Keratinocyte (primary cell): ENCODE results near the gene XPC. TPM values are rescaled to one million over a fixed set of nuclear protein-coding genes. Genes with fewer than 3 reads are reported as not detected.

Experiments used
- DNase-seq: peaks from one replicate; pipeline ENCODE4 v3.0.0-alpha.2; 2011; ENCODE audit warnings: low read depth, missing footprints, low spot score
- FAIRE-seq: peaks from 2 replicates; lab custom pipeline; 2011; peaks lifted over from hg19 to GRCh38; lab: Jason Lieb, UNC
- H2AFZ ChIP-seq: 2 replicates; pipeline ENCODE4 v1.6.0; 2012; ENCODE audit warnings: low read length, control low read depth, inconsistent platforms; ENCODE audit not compliant: control insufficient read depth
- H3K27ac ChIP-seq: 2 replicates; pipeline ENCODE4 v1.5.1; 2011; ENCODE audit warnings: low read length; ENCODE audit not compliant: control insufficient read depth, insufficient read depth
- H3K27me3 ChIP-seq: 3 replicates; pipeline ENCODE4 v1.6.0; 2011; ENCODE audit warnings: low read length; ENCODE audit not compliant: control insufficient read depth, insufficient read depth; ENCODE audit errors: extremely low read depth
- H3K36me3 ChIP-seq, 2 experiments: 2 replicates in 1 of 2; 3 replicates in 1 of 2; pipeline ENCODE4 v1.5.1; 2011; ENCODE audit warnings: low read length in 2 of 2, mild to moderate bottlenecking in 1 of 2; ENCODE audit not compliant: control insufficient read depth in 2 of 2, insufficient read depth in 2 of 2; ENCODE audit errors: extremely low read depth in 1 of 2
- H3K4me1 ChIP-seq: 3 replicates; pipeline ENCODE4 v1.5.1; 2011; ENCODE audit warnings: low read length; ENCODE audit not compliant: control insufficient read depth, insufficient read depth; ENCODE audit errors: extremely low read depth
- H3K4me2 ChIP-seq: 3 replicates; pipeline ENCODE4 v1.6.0; 2011; ENCODE audit warnings: low read depth, low read length; ENCODE audit not compliant: control insufficient read depth, insufficient read depth; ENCODE audit errors: extremely low read depth
- H3K4me3 ChIP-seq, 3 experiments: fragments of 200-600 bp in 1 of 3; sonication (generic) in 1 of 3; 2 replicates in 2 of 3; 3 replicates in 1 of 3; pipeline ENCODE4 v1.5.1; 2011 to 2016; ENCODE audit warnings: low read length in 3 of 3, mild to moderate bottlenecking in 3 of 3, control low read depth in 2 of 3, inconsistent platforms in 1 of 3, low read depth in 1 of 3, mixed read lengths in 1 of 3, mixed run types in 1 of 3, moderate library complexity in 1 of 3; ENCODE audit not compliant: control insufficient read depth in 2 of 3, insufficient read depth in 2 of 3; ENCODE audit errors: extremely low read depth in 1 of 3
- H3K79me2 ChIP-seq: 2 replicates; pipeline ENCODE4 v1.6.0; 2012; ENCODE audit warnings: low read length; ENCODE audit not compliant: control insufficient read depth, insufficient read depth
- H3K9ac ChIP-seq: 3 replicates; pipeline ENCODE4 v1.6.0; 2011; ENCODE audit warnings: low read length; ENCODE audit not compliant: control insufficient read depth, insufficient read depth; ENCODE audit errors: extremely low read depth
- H3K9me1 ChIP-seq: 3 replicates; pipeline ENCODE4 v1.6.0; 2011; ENCODE audit warnings: low read length; ENCODE audit not compliant: control insufficient read depth, insufficient read depth; ENCODE audit errors: extremely low read depth
- H3K9me3 ChIP-seq: 2 replicates; pipeline ENCODE4 v1.5.1; 2012; ENCODE audit warnings: low read depth, low read length; ENCODE audit not compliant: control insufficient read depth
- H4K20me1 ChIP-seq: 3 replicates; pipeline ENCODE4 v1.6.0; 2011; ENCODE audit warnings: low read length; ENCODE audit not compliant: control insufficient read depth, insufficient read depth; ENCODE audit errors: extremely low read depth
- EZH2 ChIP-seq: IDR thresholded peaks from one replicate; pipeline ENCODE4 v1.6.1; 2012; ENCODE audit warnings: inconsistent platforms, mild to moderate bottlenecking, low read length, moderate library complexity
- dilution Hi-C: fragments of 300-500 bp; cut with MboI; formaldehyde crosslinking; loops from one replicate; pipeline ENCODE4 v1.7.0; 2020; ENCODE audit warnings: low sequenced_read_pairs; ENCODE audit not compliant: extremely low pct_ligation_motif_present
- polyA plus RNA-seq, 5 experiments: library from polyadenylated mRNA; depleted of rRNA in 3 of 5; stranded (reverse) in 3 of 5; stranded (forward) in 1 of 5; unstranded in 1 of 5; fragments of >200 nt; gene quantifications; 1 replicate in 1 of 5; 2 replicates in 3 of 5; 3 replicates in 1 of 5; pipeline versions ENCODE4 v1.2.1 to v1.2.3, GENCODE V29; 2011 to 2012; ENCODE audit warnings: missing spikeins in 2 of 5, low read depth in 1 of 5, low replicate concordance in 1 of 5
- TF ChIP-seq, protein P1 (sequence below), 3 experiments: IDR thresholded peaks in 1 of 3; conservative IDR thresholded peaks in 1 of 3; optimal IDR thresholded peaks in 1 of 3; 2 replicates in 2 of 3; 3 replicates in 1 of 3; pipeline versions ENCODE3 to v1.5.1; 2011; ENCODE audit warnings: low read length in 3 of 3, mild to moderate bottlenecking in 3 of 3, moderate library complexity in 2 of 3, control low read depth in 1 of 3, inconsistent platforms in 1 of 3; ENCODE audit not compliant: insufficient read depth in 2 of 3; ENCODE audit errors: extremely low read depth in 1 of 3

Gene XPC
- polyA plus RNA-seq, 1 donor (not counting 4 experiments of a cell fraction or from before 2014, with no cell fraction given): 24.9 TPM

DNA sequence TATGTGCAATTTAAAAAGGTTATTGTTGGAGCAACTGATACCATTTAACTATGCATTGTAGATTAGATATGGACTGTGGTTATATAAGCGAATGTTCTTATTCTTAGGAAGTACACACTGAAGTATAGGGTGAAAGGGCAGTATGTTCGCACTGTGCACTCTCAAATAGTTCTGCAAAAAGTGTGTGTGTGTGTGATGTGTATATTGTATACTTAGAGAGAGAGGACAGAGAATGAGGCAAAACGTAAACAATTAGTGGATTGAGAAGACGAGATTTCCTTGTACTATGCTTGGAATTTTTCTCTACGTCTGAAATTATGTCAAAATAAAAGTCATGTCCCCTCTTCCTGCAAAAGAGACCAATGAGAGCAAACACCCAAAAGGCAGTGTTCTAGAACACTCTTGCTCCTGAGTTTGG is 30.6 kb upstream of the XPC start:
- dilution Hi-C loops: no loop called here

DNA sequence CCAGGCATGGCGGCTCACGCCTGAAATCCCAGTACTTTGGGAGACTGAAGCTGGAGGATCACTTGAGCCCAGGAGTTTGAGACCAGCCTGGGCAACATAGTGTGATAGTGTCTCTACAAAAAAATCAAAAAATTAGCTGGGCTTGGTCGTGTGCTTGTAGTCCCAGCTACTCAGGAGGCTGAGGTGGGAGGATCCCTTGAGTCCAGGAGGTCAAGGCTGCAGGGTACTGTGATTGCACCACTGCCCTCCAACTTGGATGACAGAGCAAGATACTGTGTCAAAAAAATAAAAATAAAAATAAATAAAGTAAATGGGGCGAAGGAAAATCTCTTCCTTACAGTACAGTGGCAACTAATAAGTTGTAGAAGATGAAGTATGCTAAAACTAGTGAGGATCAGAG is 29.8 kb upstream of the XPC start:
- TF ChIP-seq EZH2: no peak
- TF ChIP-seq, protein P1, sequence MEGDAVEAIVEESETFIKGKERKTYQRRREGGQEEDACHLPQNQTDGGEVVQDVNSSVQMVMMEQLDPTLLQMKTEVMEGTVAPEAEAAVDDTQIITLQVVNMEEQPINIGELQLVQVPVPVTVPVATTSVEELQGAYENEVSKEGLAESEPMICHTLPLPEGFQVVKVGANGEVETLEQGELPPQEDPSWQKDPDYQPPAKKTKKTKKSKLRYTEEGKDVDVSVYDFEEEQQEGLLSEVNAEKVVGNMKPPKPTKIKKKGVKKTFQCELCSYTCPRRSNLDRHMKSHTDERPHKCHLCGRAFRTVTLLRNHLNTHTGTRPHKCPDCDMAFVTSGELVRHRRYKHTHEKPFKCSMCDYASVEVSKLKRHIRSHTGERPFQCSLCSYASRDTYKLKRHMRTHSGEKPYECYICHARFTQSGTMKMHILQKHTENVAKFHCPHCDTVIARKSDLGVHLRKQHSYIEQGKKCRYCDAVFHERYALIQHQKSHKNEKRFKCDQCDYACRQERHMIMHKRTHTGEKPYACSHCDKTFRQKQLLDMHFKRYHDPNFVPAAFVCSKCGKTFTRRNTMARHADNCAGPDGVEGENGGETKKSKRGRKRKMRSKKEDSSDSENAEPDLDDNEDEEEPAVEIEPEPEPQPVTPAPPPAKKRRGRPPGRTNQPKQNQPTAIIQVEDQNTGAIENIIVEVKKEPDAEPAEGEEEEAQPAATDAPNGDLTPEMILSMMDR (optimal IDR thresholded peaks at IDR 0.05 in 1 of 3, IDR thresholded peaks at IDR 0.05 in 1 of 3, conservative IDR thresholded peaks at IDR 0.05 in 1 of 3; ENCODE audit: extremely low read depth in 1 of 3, insufficient read depth in 2 of 3, low read length in 3 of 3): no peak
- Histone ChIP-seq H3K27me3 (no peaks in the 10 kb centered on the region), H3K4me3 (no peak overlapping the region), H3K9me1 (no peaks in the 10 kb centered on the region), H3K4me2 (no peak overlapping the region), H3K27ac (no peak overlapping the region), H3K79me2 (no peaks in the 10 kb centered on the region), H4K20me1 (no peaks in the 10 kb centered on the region), H2AFZ (no peak overlapping the region), H3K36me3 (no peaks in the 10 kb centered on the region), H3K9ac (no peak overlapping the region), H3K4me1 (peaks cover 2% of the 10 kb centered on the region), H3K9me3 (no peaks in the 10 kb centered on the region)
- dilution Hi-C loops: no loop called here
- FAIRE-seq (no peak), DNase-seq (no peak)

More for the DNA sequence above, 30.6 kb upstream of the XPC start:
- no peaks in the 10 kb centered on the region for H3K27me3 ChIP-seq
- H3K9ac ChIP-seq: no peak overlapping the region
- no peak overlapping the region for H3K4me3 ChIP-seq
- no peak overlapping the region for H2AFZ ChIP-seq
- no peak overlapping the region for H3K4me2 ChIP-seq
- no peak for TF ChIP-seq EZH2
- TF ChIP-seq, protein P1 (optimal IDR thresholded peaks at IDR 0.05 in 1 of 3, IDR thresholded peaks at IDR 0.05 in 1 of 3, conservative IDR thresholded peaks at IDR 0.05 in 1 of 3; ENCODE audit: extremely low read depth in 1 of 3, insufficient read depth in 2 of 3, low read length in 3 of 3): no peak
- H3K36me3 ChIP-seq: no peaks in the 10 kb centered on the region
- H3K9me3 ChIP-seq: no peaks in the 10 kb centered on the region
- no peaks in the 10 kb centered on the region for H3K79me2 ChIP-seq
- H4K20me1 ChIP-seq: no peaks in the 10 kb centered on the region
- H3K27ac ChIP-seq: no peak overlapping the region
- DNase-seq (no peak), FAIRE-seq (no peak)
- H3K9me1 ChIP-seq: no peaks in the 10 kb centered on the region
- no peaks in the 10 kb centered on the region for H3K4me1 ChIP-seq
